H1 (cell line): ENCODE results near the gene PI4KB. TPM values are rescaled to one million over a fixed set of nuclear protein-coding genes. Genes with fewer than 3 reads are reported as not detected.

ENCODE experiments used
- CTCF ChIA-PET: fragments of 300-600 bp; sonication (Branson Sonifier 250); formaldehyde crosslinking; loops from one replicate; lab custom pipeline; 2021; ENCODE audit not compliant: partially characterized antibody; lab: Charles Lee
- POLR2A ChIA-PET: fragments of 300-600 bp; sonication (Branson Sonifier 250); formaldehyde crosslinking; loops from one replicate; lab custom pipeline; 2021; ENCODE audit warnings: inconsistent platforms; ENCODE audit not compliant: partially characterized antibody; lab: Charles Lee
- DNase-seq, 2 experiments: peaks; one replicate each; pipeline versions ENCODE4 v3.0.0 to v3.0.0-alpha.2; 2010 to 2022; ENCODE audit warnings: low spot score in 2 of 2, low read depth in 1 of 2, mixed read lengths in 1 of 2
- FAIRE-seq: peaks from 2 replicates; lab custom pipeline; 2011; peaks lifted over from hg19 to GRCh38; lab: Jason Lieb, UNC
- H2AFZ ChIP-seq: 2 replicates; pipeline ENCODE4 v1.8.1; 2012; ENCODE audit warnings: low read length, inconsistent platforms
- H2AK5ac ChIP-seq: 2 replicates; pipeline ENCODE4 v1.6.1; 2013; ENCODE audit warnings: low read depth, low read length
- H2BK120ac ChIP-seq: replicated peaks from 2 replicates; pipeline ENCODE3; 2013; ENCODE audit warnings: low read depth, low read length, inconsistent platforms
- H2BK12ac ChIP-seq: 2 replicates; pipeline ENCODE4 v1.6.1; 2013; ENCODE audit warnings: low read depth, low read length
- H2BK15ac ChIP-seq: 2 replicates; pipeline ENCODE4 v1.6.1; 2013; ENCODE audit warnings: low read length
- H2BK20ac ChIP-seq: 2 replicates; pipeline ENCODE4 v1.6.1; 2013; ENCODE audit warnings: low read length
- H2BK5ac ChIP-seq: 2 replicates; pipeline ENCODE4 v1.6.1; 2013; ENCODE audit warnings: low read depth, low read length
- H3K14ac ChIP-seq: 2 replicates; pipeline ENCODE4 v1.6.1; 2013; ENCODE audit warnings: inconsistent platforms; ENCODE audit not compliant: insufficient read length
- H3K18ac ChIP-seq: 2 replicates; pipeline ENCODE4 v1.6.1; 2013; ENCODE audit warnings: low read length; ENCODE audit errors: extremely low read depth
- H3K23ac ChIP-seq: 2 replicates; pipeline ENCODE4 v1.6.1; 2013; ENCODE audit warnings: inconsistent platforms; ENCODE audit not compliant: insufficient read length
- H3K23me2 ChIP-seq: 2 replicates; pipeline ENCODE4 v1.6.1; 2013; ENCODE audit warnings: low read depth, low read length
- H3K27ac ChIP-seq: 2 replicates; pipeline ENCODE4 v1.6.1; 2011; ENCODE audit warnings: low read depth, low read length, inconsistent platforms
- H3K27me3 ChIP-seq, 4 experiments: replicated peaks in 1 of 4; 1 replicate in 1 of 4; 2 replicates in 3 of 4; pipeline versions ENCODE4 v1.6.1 to v1.8.1; 2011 to 2013; ENCODE audit warnings: low read length in 3 of 4, mild to moderate bottlenecking in 3 of 4, inconsistent platforms in 2 of 4, mixed read lengths in 2 of 4, moderate library complexity in 1 of 4; ENCODE audit not compliant: control insufficient read depth in 3 of 4, insufficient read depth in 3 of 4; ENCODE audit errors: extremely low read depth in 1 of 4
- H3K36me3 ChIP-seq, 4 experiments: 2 replicates each; pipeline versions ENCODE4 v1.6.1 to v1.8.1; 2011 to 2013; ENCODE audit warnings: mild to moderate bottlenecking in 4 of 4, low read length in 3 of 4, moderate library complexity in 2 of 4, control low read depth in 1 of 4, inconsistent platforms in 1 of 4; ENCODE audit not compliant: insufficient read depth in 4 of 4, control insufficient read depth in 2 of 4
- H3K4ac ChIP-seq: replicated peaks from 2 replicates; pipeline ENCODE3; 2013; ENCODE audit warnings: low read length, low read depth, mixed read lengths, inconsistent platforms; ENCODE audit not compliant: insufficient read length
- H3K4me1 ChIP-seq, 4 experiments: replicated peaks in 1 of 4; 1 replicate in 1 of 4; 2 replicates in 3 of 4; pipeline versions ENCODE4 v1.6.1 to v1.8.1; 2011 to 2013; ENCODE audit warnings: low read length in 3 of 4, inconsistent platforms in 2 of 4, mixed read lengths in 1 of 4; ENCODE audit not compliant: insufficient read depth in 4 of 4, control insufficient read depth in 3 of 4
- H3K4me2 ChIP-seq, 2 experiments: 2 replicates each; pipeline versions ENCODE4 v1.6.1 to v1.8.1; 2011 to 2013; ENCODE audit warnings: low read depth in 2 of 2, low read length in 2 of 2, control low read depth in 1 of 2, inconsistent platforms in 1 of 2, mild to moderate bottlenecking in 1 of 2; ENCODE audit not compliant: insufficient read depth in 1 of 2
- H3K4me3 ChIP-seq, 4 experiments: fragments of 200-600, 300-600 bp in 1 of 4; sonication (generic), shearing (Covaris generic), sonication (Bioruptor Twin) in 1 of 4; 2 replicates each; pipeline versions ENCODE4 v1.5.1 to v1.8.1; 2011 to 2016; ENCODE audit warnings: low read length in 4 of 4, low read depth in 3 of 4, control low read depth in 2 of 4, inconsistent platforms in 2 of 4, mild to moderate bottlenecking in 2 of 4, mixed read lengths in 1 of 4, moderate library complexity in 1 of 4; ENCODE audit not compliant: insufficient read depth in 2 of 4; ENCODE audit errors: extremely low read depth in 1 of 4
- H3K56ac ChIP-seq: replicated peaks from 2 replicates; pipeline ENCODE3; 2013; ENCODE audit warnings: low read depth, mild to moderate bottlenecking, mixed read lengths, low read length, inconsistent platforms; ENCODE audit not compliant: insufficient read length
- H3K79me1 ChIP-seq: 2 replicates; pipeline ENCODE4 v1.6.1; 2013; ENCODE audit warnings: low read depth, low read length, control low read depth
- H3K79me2 ChIP-seq, 2 experiments: 2 replicates each; pipeline versions ENCODE4 v1.6.1 to v1.8.1; 2012 to 2013; ENCODE audit warnings: low read length in 2 of 2, mild to moderate bottlenecking in 2 of 2, inconsistent platforms in 1 of 2; ENCODE audit not compliant: insufficient read depth in 2 of 2, control insufficient read depth in 1 of 2
- H3K9ac ChIP-seq, 4 experiments: replicated peaks in 1 of 4; 1 replicate in 1 of 4; 2 replicates in 3 of 4; pipeline versions ENCODE4 v1.6.1 to v1.8.1; 2011 to 2013; ENCODE audit warnings: low read depth in 3 of 4, low read length in 3 of 4, control low read depth in 2 of 4, mild to moderate bottlenecking in 2 of 4, moderate library complexity in 2 of 4, inconsistent platforms in 1 of 4; ENCODE audit errors: extremely low read depth in 1 of 4
- H3K9me3 ChIP-seq, 2 experiments: 2 replicates each; pipeline versions ENCODE4 v1.6.1 to v1.8.1; 2012 to 2013; ENCODE audit warnings: mild to moderate bottlenecking in 2 of 2, moderate library complexity in 2 of 2, control low read depth in 1 of 2, inconsistent platforms in 1 of 2, low read depth in 1 of 2, low read length in 1 of 2, mixed read lengths in 1 of 2; ENCODE audit not compliant: insufficient read depth in 2 of 2
- H4K20me1 ChIP-seq, 2 experiments: replicated peaks in 1 of 2; 2 replicates each; pipeline versions ENCODE3 to v1.8.1; 2011 to 2013; ENCODE audit warnings: inconsistent platforms in 2 of 2, low read length in 2 of 2, mild to moderate bottlenecking in 1 of 2; ENCODE audit not compliant: insufficient read depth in 2 of 2, control insufficient read depth in 1 of 2
- H4K5ac ChIP-seq: 2 replicates; pipeline ENCODE4 v1.6.1; 2013; ENCODE audit warnings: low read length, low read depth, mixed read lengths, inconsistent platforms; ENCODE audit not compliant: insufficient read length
- H4K8ac ChIP-seq: 2 replicates; pipeline ENCODE4 v1.8.0; 2013; ENCODE audit warnings: mild to moderate bottlenecking, moderate library complexity, low read length, inconsistent platforms; ENCODE audit not compliant: insufficient read depth; ENCODE audit errors: extremely low read depth
- H4K91ac ChIP-seq: replicated peaks from 2 replicates; pipeline ENCODE3; 2013; ENCODE audit warnings: low read length, mixed read lengths, inconsistent platforms; ENCODE audit not compliant: insufficient read length
- BRCA1 ChIP-seq: IDR thresholded peaks from 2 replicates; pipeline ENCODE4 v1.6.1; 2012; ENCODE audit warnings: low read depth, low read length, improper control_type of control experiment
- CBX8 ChIP-seq: fragments of 300-800, 300-1000 bp; sonication (generic); IDR thresholded peaks from 2 replicates; pipeline ENCODE4 v1.7.1; 2016; ENCODE audit warnings: low read depth, low read length, borderline replicate concordance
- EP300 ChIP-seq, 2 experiments: IDR thresholded peaks; 1 replicate in 1 of 2; 2 replicates in 1 of 2; pipeline ENCODE4 v1.6.1; 2011 to 2012; ENCODE audit warnings: low read depth in 2 of 2, low read length in 2 of 2, mild to moderate bottlenecking in 2 of 2, borderline replicate concordance in 1 of 2, inconsistent platforms in 1 of 2, moderate library complexity in 1 of 2
- FOSL1 ChIP-seq: IDR thresholded peaks from 2 replicates; pipeline ENCODE4 v1.6.1; 2011; ENCODE audit warnings: mild to moderate bottlenecking, low read depth, low read length, moderate library complexity; ENCODE audit not compliant: insufficient read depth
- JUN ChIP-seq: IDR thresholded peaks from 2 replicates; pipeline ENCODE4 v1.6.1; 2011; ENCODE audit warnings: low read depth, mild to moderate bottlenecking, improper control_type of control experiment, low read length
- JUND ChIP-seq: IDR thresholded peaks from 2 replicates; pipeline ENCODE4 v1.6.1; 2011; ENCODE audit warnings: mild to moderate bottlenecking, improper control_type of control experiment, low read length
- SRF ChIP-seq: IDR thresholded peaks from 2 replicates; pipeline ENCODE4 v1.6.1; 2011; ENCODE audit warnings: mild to moderate bottlenecking, low read depth, low read length, moderate library complexity
- YY1 ChIP-seq: IDR thresholded peaks from 2 replicates; pipeline ENCODE4 v1.6.1; 2011; ENCODE audit warnings: low read depth, mild to moderate bottlenecking, low read length
- WGBS, 2 experiments: shearing (Covaris generic) in 1 of 2; methylation state at CpG; one replicate each; pipeline versions ENCODE4 v1.1.6 to v1.1.7; 2013 to 2015; ENCODE audit warnings: low lambda C conversion rate in 2 of 2, mixed read lengths in 2 of 2, inconsistent platforms in 1 of 2, low coverage in 1 of 2, missing lambda C conversion rate in 1 of 2; ENCODE audit not compliant: insufficient replicate concordance in 2 of 2, insufficient coverage in 1 of 2, insufficient read length in 1 of 2; ENCODE audit errors: extremely low coverage in 1 of 2, missing lambda C conversion rate in 1 of 2; 5-methylcytosine and 5-hydroxymethylcytosine counted together
- polyA plus RNA-seq, 7 experiments: library from polyadenylated mRNA; depleted of rRNA in 3 of 7; stranded (reverse) in 5 of 7; unstranded in 2 of 7; fragments of >200 nt in 5 of 7; fragments of 200-250 nt in 2 of 7; gene quantifications; 1 replicate in 5 of 7; 2 replicates in 1 of 7; 4 replicates in 1 of 7; pipeline versions ENCODE4 v1.2.1 to v1.2.3, GENCODE V29; 2011 to 2013; ENCODE audit warnings: missing spikeins in 2 of 7, mixed read lengths in 2 of 7
- total RNA-seq: library from RNA; stranded (reverse); fragmentation: NEBNext Ultra II Directional; extraction: Animal tissue kit (Norgen Biotek cat#: 25700); gene quantifications from 2 replicates; pipeline ENCODE4 v1.2.1, GENCODE V29; 2021
- TF ChIP-seq, protein P1 (sequence below): IDR thresholded peaks from 2 replicates; pipeline ENCODE4 v1.6.1; 2011; ENCODE audit warnings: low read length, improper control_type of control experiment

PI4KB gene
- total and polyA plus RNA-seq, 2 of the 8 experiments (the other 6 are each of a cell fraction or from before 2014, with no cell fraction given): 30.1 to 37.1 TPM

DNA sequence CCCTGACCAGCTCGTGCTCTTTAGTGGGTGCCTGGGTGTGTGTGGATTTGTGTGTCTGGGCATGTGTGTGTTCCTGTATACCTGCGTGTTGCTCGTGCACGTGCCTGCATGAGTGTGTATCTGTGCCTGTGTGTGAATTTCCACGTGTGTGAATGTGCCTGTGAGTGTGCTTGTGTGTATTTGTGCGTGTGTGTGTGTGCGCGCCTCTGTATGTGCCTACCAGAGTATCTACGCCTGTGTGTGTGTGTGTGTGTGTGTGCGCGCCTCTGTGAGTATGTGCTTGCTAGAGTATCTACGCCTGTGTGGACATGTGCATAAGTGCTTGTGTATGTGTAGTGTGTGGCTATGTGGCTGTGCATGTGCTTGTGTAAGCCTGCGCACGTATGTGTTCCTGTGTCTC lies 46.0 kb upstream of the PI4KB start:
- Histone ChIP-seq H3K4me2 (no peak overlapping the region; a peak in 1 of 4 replicates), H3K9ac (peak overlapping the region in 2 of 4 experiments; percentile 28 to 49; a peak in 3 of 7 replicates), H2BK20ac (no peak overlapping the region; the same call in 1 of the 2 replicates), H4K91ac (peak overlapping the region; percentile 77), H3K79me1 (no peaks in the 10 kb centered on the region), H3K36me3 (no peaks in the 10 kb centered on the region; a peak in 1 of 8 replicates), H3K18ac (no peak overlapping the region), H3K27me3 (no peaks in the 10 kb centered on the region), H3K4ac (peak overlapping the region; percentile 96), H2AK5ac (0 out of 2 replicates have a peak overlapping the region, but pooled peaks have one; percentile 1), H2BK5ac (no peak overlapping the region), H3K79me2 (no peaks in the 10 kb centered on the region), H3K27ac (no peak overlapping the region), H2BK120ac (peak overlapping the region; percentile 85), H2BK15ac (peak overlapping the region; percentile 95; the same call in 1 of the 2 replicates), H2BK12ac (peak overlapping the region; percentile 13; the same call in 1 of the 2 replicates), H3K56ac (peak overlapping the region; percentile 53), H3K14ac (no peak overlapping the region), H4K5ac (no peak overlapping the region), H3K23ac (no peak overlapping the region), H4K8ac (peak overlapping the region; percentile 14; the same call in 1 of the 2 replicates), H3K4me3 (no peak overlapping the region), H4K20me1 (no peaks in the 10 kb centered on the region), H3K23me2 (peaks cover 2% of the 10 kb centered on the region; the same call in 1 of the 2 replicates), H3K4me1 (peaks cover 0 to 11% (median 8%) of the 10 kb centered on the region in 4 experiments; a peak in 6 of 7 replicates), H2AFZ (peak overlapping the region; percentile 14; the same call in 1 of the 2 replicates), H3K9me3 (no peaks in the 10 kb centered on the region)
- CTCF ChIA-PET: interaction anchor here (0.7 to 1.3 kb wide), 3 partner anchors 25 to 34 kb away, joined by 3 read pairs; no protein-coding TSS in a partner anchor
- 96% methylated on average over 14 of the region's 14 CpGs; no CpG with 5 or more reads in 1 of the 2 experiments for WGBS, 2 experiments
- DNase-seq (no peak), FAIRE-seq (no peak)
- POLR2A ChIA-PET: interaction anchor here (0.6 to 2.1 kb wide), 8 partner anchors 8 to 76 kb away, joined by 3 to 12 read pairs (median 4); partner anchors contain the start of genes PI4KB, PSMB4 and RFX5
- no peak for TF ChIP-seq EP300 (IDR thresholded peaks at IDR 0.05; ENCODE audit: borderline replicate concordance in 1 of 2, low read depth in 2 of 2, low read length in 2 of 2)
- TF ChIP-seq CBX8: no peak
- no peak for TF ChIP-seq BRCA1
- TF ChIP-seq, protein P1, sequence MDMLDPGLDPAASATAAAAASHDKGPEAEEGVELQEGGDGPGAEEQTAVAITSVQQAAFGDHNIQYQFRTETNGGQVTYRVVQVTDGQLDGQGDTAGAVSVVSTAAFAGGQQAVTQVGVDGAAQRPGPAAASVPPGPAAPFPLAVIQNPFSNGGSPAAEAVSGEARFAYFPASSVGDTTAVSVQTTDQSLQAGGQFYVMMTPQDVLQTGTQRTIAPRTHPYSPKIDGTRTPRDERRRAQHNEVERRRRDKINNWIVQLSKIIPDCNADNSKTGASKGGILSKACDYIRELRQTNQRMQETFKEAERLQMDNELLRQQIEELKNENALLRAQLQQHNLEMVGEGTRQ: no peak
- TF ChIP-seq YY1: no peak
- TF ChIP-seq JUN: no peak
- no peak for TF ChIP-seq JUND
- no peak for TF ChIP-seq SRF
- TF ChIP-seq FOSL1: no peak
